KBM-7 (cell line): ENCODE results near the gene DKKL1.
"Not testable (repeated sequence)": the region's sequence is repeated elsewhere in the genome, so short reads cannot be mapped to it uniquely, and the experiment has no call there.

ENCODE experiments used
- DNase-seq: peaks from one replicate; pipeline ENCODE4 v3.0.0-alpha.2; 2015
- in situ Hi-C: fragments of 300-500 bp; cut with MboI; formaldehyde crosslinking; loops from 2 replicates; pipeline ENCODE4 v1.14.3; 2020; ENCODE audit warnings: low sequenced_read_pairs, low pct_unique_long_range_greater_than_20kb, mixed read lengths

DKKL1 gene

GRCh38 chr19:49359851-49360820 is 3.5 kb upstream of the DKKL1 start:
- in situ Hi-C loops = no loop called here

GRCh38 chr19:49361438-49362047 is 2.1 kb upstream of the DKKL1 start:
- DNase-seq = no peak
- in situ Hi-C loops = no loop called here

More at GRCh38 chr19:49359851-49360820, 3.5 kb upstream of the DKKL1 start:
- no peak for DNase-seq

- in situ Hi-C loops = no loop called here
- DNase-seq = no peak
Measured at GRCh38 chr19:49362048-49362928, 1.4 kb upstream of the DKKL1 start, which contains the start of gene TEAD2. TEAD2 (minus strand) TSS chr19:49362416; CDS start chr19:49360075, 2,341 bp downstream.

- in situ Hi-C loops = no loop called here
- DNase-seq = peak; percentile 18
Measured at GRCh38 chr19:49362929-49363267, 779 bp upstream of the DKKL1 start.

GRCh38 chr19:49364083-49364737 is 533 bp downstream of the DKKL1 start:
- DNase-seq = no peak
- in situ Hi-C loops = no loop called here

- in situ Hi-C loops = no loop called here
- DNase-seq = no peak
Measured at GRCh38 chr19:49366110-49366509, 2.4 kb downstream of the DKKL1 start.

GRCh38 chr19:49368711-49369358 is 5.2 kb downstream of the DKKL1 start:
- peak; percentile 85 for DNase-seq
- in situ Hi-C loops = no loop called here

GRCh38 chr19:49371184-49371583 is 7.5 kb downstream of the DKKL1 start:
- in situ Hi-C loops = no loop called here
- no peak for DNase-seq

GRCh38 chr19:49373174-49373573 is 9.5 kb downstream of the DKKL1 start:
- DNase-seq, in situ Hi-C loops: not testable (repeated sequence)

GRCh38 chr19:49374665-49375434 is 11.2 kb downstream of the DKKL1 start:
- in situ Hi-C loops = no loop called here
- DNase-seq = no peak

- DNase-seq = no peak
- in situ Hi-C loops = no loop called here
Measured at GRCh38 chr19:49378512-49378911, 14.8 kb downstream of the DKKL1 start.

GRCh38 chr19:49380391-49380790 is 16.7 kb downstream of the DKKL1 start:
- DNase-seq = no peak
- in situ Hi-C loops = no loop called here

GRCh38 chr19:49382639-49383038 is 19.0 kb downstream of the DKKL1 start:
- in situ Hi-C loops = no loop called here
- no peak for DNase-seq

- no peak for DNase-seq
- in situ Hi-C loops = no loop called here
Measured at GRCh38 chr19:49383599-49383998, 19.9 kb downstream of the DKKL1 start.

GRCh38 chr19:49387936-49388372 is 24.3 kb downstream of the DKKL1 start, which contains the start of gene KASH5:
KASH5 (plus strand) TSS chr19:49388249; CDS start chr19:49390884, 2,635 bp downstream.
- in situ Hi-C loops = no loop called here
- no peak for DNase-seq

GRCh38 chr19:49389406-49389805 is 25.7 kb downstream of the DKKL1 start:
- in situ Hi-C loops = no loop called here
- no peak for DNase-seq

GRCh38 chr19:49390131-49390928 is 26.7 kb downstream of the DKKL1 start:
- DNase-seq = no peak
- in situ Hi-C loops = no loop called here
